ENCODE results near the gene LSM5.
"Not testable (repeated sequence)": the region's sequence is repeated elsewhere in the genome, so short reads cannot be mapped to it uniquely, and the experiment has no call there.

The LSM5 gene

GRCh38 chr7:32502728-32503127, 12.5 kb upstream of the LSM5 start:
- no peak for DNase-seq

DNA sequence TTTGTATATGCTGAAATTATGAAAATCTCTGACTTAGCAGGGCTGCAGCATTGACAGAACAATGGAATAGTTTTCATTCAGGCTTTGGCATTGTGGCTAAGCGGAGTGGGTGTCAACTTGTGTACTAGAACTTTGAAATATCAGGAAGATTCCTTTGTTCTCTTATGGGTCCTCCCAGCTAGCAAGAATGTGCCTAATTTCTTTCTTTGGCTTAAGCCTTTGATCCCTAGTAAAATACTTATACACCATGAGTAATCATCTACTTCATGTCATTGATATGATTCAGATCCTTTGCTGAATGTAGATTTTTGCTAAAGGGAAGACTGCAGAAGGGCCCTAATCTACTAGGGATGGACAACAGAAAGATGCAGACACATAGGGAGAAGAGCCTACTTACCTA, 11.3 kb upstream of the LSM5 start:
- no peak for DNase-seq

- no peak for DNase-seq
These were observed 10.8 kb upstream of the LSM5 start for GRCh38 chr7:32500922-32501341.

- DNase-seq, result not testable (repeated sequence)
These were observed 10.0 kb upstream of the LSM5 start for GRCh38 chr7:32500216-32500615.

DNA sequence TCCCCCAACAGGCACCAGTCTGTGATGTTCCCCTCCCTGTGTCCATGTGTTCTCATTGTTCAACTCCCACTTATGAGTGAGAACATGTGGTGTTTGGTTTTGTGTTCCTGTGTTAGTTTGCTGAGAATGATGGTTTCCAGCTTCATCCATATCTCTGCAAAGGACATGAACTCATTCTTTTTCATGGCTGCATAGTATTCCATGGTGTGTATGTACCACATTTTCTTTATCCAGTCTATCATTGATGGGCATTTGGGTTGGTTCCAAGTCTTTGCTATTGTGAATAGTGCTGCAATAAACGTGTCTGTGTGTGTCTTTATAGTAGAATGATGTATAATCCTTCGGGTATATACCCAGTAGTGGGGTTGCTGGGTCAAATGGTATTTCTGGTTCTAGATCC, 9.6 kb upstream of the LSM5 start:
- DNase-seq, result not testable (repeated sequence)

DNA sequence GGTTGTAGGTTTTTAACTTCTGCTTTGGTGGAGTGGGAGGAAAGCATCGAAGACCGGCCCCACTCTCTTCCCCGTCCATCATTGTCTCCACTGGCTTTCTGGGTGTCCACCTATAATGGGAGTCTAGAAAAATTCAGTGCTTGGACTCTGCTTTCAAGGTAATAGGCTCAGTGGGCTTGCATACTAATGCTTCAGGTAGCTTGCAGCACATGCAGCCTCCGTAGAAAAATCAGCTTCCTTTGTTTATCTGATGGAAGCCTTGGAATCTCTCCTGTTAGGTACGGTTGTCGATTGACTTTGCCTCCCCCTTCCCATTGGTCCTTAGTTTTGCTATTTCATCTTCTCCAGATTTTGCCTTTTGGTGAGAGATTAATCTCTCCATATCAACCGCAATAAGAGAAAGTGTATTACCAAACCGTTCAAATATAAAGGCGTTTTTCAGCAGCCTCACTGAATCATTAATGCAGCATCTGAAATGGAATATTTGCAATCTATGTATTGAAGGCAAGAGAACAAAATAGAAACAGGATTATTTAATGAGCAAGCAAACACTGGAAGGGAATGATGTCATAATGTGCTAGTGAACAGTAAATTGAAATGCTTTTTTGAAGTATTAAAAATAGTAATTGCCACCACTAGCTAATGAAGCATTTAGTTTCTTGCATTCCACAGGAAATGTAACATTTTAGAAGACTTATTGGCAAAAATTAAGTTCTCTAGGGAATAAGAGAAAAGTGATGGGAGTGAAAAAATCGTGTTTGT, 6.1 kb upstream of the LSM5 start:
- DNase-seq, result peak; percentile 53

DNA sequence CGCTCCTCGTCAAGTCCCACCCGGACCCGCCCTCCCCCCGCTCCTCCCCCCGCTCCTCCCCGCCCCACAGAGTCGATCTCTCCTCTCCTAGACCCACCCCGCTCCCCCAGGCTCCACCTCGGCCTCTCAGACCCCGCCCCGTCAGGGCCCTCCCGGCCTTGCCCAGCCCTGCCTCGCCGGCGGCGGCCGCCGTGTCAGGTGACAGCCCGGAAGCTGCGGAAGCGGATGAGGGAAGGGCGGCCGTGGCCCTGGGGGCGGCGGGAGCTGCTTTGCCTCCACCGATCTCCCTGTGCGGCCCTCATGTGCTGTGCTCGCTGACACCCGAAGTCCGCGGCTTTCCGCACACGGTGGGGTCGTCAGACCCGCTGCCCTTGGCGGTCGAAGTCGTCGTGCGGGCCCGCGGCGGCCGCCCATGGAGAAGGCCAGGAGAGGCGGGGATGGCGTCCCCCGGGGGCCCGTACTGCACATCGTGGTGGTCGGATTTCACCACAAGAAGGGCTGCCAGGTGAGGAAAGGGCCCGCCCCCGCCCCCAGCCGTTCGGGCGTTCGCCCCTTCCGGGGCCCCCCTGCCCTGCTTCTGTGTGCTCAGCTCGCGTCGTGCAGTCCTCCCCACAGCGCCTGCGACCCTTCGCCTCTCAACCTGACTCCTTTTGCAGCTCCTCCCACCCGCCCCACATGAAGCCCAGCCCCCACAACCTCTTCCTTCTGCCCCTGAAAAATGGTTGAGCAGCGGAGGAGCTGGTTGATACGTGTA, 5.3 kb upstream of the LSM5 start, which contains the start of gene AVL9:
TSS of gene AVL9 (plus strand) at position 192 of the 754 bp plus-strand sequence. CDS start at position 413, 221 bp downstream.
- peak; percentile 91 for DNase-seq

- peak; percentile 54 for DNase-seq
These were observed 4.7 kb upstream of the LSM5 start for GRCh38 chr7:32494946-32495297.

GRCh38 chr7:32489788-32490126, 423 bp downstream of the LSM5 start:
- no peak for DNase-seq

GRCh38 chr7:32481921-32482320, 8.3 kb downstream of the LSM5 start:
- DNase-seq, result no peak

DNA sequence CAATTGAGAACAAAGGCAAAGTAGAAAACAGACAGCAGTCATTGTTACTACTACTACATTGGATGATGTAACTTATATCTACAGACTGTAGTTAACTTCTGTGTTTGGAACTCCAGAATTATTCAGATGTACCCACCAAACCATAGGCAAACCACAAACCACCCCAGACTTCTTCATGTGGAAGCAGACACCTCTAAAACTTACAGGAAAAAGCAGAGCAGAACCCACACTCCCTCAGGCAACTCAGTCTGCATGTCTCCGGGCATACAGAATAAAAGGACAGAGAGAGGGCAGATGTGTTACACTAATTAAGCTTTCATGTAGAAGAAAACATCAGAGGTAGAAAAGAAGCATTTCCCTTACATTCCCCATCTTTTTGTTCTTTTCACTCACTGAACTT, 9.0 kb downstream of the LSM5 start:
- DNase-seq, result no peak

GRCh38 chr7:32479574-32480200, 10.5 kb downstream of the LSM5 start:
- peak; percentile 52 for DNase-seq

DNA sequence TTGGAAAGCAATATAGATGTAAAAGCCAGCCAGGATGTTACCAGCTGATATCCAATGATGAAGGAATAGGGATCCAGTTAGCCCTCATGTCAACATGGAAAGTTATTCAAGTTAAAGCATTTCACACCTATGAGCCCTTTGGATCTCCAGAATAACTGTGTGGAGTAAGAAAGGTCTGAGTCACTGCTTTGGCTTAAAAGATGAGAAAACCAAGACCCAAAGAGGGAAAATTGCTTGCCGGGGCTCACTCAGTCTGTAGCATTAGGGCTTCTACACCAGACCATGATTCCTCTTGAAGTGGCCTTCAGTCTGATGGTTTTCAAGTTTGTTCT, 12.6 kb downstream of the LSM5 start:
- DNase-seq, result no peak

DNA sequence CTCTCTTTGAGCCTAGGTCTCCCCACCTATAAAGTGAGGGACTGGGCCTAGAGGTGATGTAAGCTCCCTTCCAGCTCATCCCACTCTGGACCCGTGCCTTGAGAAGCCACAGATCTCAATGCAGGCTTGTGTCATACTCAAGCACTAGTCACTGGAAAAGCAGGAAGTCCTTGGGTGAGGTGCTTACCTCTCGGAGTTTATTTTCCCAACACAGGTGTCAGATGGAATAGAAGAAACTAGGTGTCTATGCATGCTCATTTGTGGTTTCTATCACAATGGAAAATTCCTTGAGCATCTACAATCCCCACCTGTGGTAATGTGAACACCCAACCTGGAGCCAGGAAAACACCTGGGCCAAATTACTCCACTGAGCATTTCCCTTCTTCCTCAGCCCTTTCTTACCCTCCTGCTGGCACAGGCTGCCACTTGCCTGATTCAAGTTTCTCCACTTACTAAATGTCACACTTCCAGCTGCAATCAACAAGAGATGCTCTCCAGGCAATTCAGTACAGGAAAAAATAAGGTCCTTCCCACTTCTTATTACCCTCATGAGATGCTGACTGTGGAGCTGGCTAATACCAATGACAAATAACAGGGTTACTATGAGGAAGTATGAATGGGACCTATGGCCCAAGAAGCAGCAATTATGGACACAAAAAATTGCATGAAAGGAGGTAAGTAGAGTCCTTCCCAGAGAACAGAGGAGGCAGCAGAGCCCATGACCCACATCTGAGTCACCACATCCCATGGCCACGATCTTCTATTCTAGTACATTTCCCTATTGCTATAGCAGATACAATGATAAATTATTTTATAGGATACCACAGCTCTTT, 13.1 kb downstream of the LSM5 start:
- no peak for DNase-seq

DNA sequence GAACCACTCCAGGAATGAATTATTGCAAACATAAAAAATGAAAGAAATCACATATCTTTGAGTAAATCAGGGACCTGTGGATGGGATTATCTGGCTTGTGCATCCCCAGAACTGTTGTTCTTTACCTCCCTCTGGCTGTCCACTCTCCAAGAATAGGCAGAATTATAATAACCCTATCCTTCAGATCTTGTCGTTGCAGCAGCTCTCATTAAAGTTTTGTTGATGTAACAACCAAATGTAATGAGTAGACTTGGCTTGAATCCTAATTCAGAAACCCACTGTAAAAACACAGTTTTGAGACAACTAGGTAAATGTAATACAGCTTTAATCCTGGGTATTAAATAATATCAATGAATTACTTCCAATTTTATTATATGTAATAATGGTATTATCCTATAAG, 16.2 kb downstream of the LSM5 start:
- no peak for DNase-seq

DNA sequence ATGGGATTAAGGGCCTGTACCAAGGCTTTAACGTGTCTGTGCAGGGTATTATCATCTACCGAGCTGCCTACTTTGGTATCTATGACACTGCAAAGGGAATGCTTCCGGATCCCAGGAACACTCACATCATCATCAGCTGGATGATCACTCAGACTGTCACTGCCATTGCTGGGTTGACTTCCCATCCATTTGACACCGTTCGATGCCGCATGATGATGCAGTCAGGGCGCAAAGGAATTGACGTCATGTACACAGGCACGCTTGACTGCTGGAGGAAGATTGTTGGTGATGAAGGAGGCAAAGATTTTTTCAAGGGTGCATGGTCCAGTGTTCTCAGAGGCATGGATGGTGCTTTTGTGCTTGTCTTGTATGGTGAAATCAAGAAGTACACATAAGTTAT, 18.2 kb downstream of the LSM5 start:
- DNase-seq, result no peak

DNA sequence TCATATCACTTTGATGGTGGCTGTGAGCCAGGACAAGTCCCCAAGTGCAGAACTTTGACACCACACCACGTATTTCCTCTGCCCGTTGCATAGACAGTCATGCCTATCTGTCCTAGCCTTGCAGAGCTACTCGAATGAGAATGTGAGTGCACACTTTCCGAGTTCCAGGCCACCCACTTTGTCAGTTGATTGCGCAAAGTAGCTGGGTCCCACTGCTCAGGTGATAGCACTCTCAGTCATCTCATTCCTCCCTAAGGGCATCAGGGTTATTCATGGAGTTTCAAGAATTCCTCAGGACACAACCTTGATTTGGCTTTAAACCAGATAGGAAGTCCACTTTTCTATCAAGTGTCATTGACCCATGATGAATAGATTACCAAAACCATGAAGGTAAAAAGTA, 19.3 kb downstream of the LSM5 start:
- DNase-seq, result no peak

- DNase-seq, result not testable (repeated sequence)
These were observed 20.2 kb downstream of the LSM5 start for GRCh38 chr7:32470004-32470403.

- not testable (repeated sequence) for DNase-seq
These were observed 25.4 kb downstream of the LSM5 start for GRCh38 chr7:32464641-32465416.

DNA sequence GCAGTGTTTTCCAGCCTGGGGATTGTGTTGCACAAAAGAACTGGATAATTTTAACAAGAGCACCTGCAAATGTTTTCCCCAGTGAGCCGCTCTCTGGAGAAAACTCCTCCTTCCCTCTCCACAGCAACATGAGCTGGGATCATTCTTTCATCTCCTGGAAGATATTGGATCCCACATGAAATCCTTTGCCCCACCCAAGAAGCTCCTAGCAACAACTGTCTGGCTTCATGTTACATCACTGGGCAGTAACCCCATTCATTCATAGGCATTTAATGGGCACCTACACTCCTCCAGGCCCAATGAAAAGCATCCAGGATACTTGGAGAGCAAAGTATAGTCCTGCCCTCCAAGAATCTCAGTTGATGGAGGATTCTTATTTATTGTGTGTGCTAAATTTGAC, 27.2 kb downstream of the LSM5 start:
- DNase-seq, result no peak

DNA sequence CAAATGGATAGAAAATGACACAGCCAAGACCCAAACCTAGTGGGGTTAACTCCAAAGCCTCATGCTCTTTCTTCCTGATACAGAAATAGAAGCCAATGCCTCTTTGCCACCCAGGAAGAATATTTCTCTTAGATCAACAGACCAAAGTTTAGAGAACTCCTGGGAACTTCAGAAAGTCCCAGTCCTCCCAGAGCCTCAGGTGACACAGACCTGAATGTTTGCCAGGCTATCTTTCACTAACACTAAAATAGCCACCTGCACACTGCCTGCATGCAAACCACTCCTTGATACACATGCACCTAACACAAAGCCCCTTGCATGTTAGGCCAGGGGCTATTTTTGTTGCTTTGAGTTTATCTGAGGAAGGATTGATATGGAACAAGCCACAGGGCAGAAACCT, 27.7 kb downstream of the LSM5 start:
- DNase-seq, result no peak

DNA sequence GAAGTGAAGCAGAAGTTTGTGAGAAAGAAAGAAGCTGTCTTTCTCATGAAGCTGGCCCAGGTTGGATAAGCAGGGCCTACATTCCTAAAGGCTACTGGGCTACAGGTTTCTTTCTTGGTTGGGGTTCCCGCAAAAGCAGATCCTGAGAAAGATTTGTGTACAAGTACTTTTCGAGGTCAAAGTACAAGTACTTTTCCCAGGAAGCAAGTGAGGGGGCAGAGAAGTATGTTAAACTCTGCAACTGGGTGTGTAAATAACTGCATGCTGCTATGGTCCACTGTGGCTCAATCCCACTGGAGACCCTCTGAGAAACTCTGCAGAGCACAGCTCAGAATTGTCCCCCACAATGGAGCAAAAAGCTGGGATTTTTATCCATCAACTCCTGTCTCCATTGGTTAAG, 28.7 kb downstream of the LSM5 start:
- DNase-seq, result no peak

- no peak for DNase-seq
These were observed 30.4 kb downstream of the LSM5 start for GRCh38 chr7:32459788-32460187.
